GM12891 (cell line): ENCODE results near the gene GPR18.
"Not testable (repeated sequence)": the region's sequence is repeated elsewhere in the genome, so short reads cannot be mapped to it uniquely, and the experiment has no call there.

Experiments
- DNase-seq: peaks from one replicate; pipeline ENCODE4 v3.0.0; 2011; ENCODE audit warnings: low spot score; ENCODE audit not compliant: insufficient read length
- FAIRE-seq: peaks from 2 replicates; lab custom pipeline; 2011; peaks lifted over from hg19 to GRCh38; lab: Jason Lieb, UNC
- PAX5 ChIP-seq: IDR thresholded peaks from 2 replicates; pipeline ENCODE4 v1.6.1; 2011; ENCODE audit warnings: low read length, moderate library complexity, mild to moderate bottlenecking; ENCODE audit not compliant: insufficient read depth, severe bottlenecking
- POLR2A ChIP-seq: IDR thresholded peaks from 2 replicates; pipeline ENCODE4 v1.6.1; 2011; ENCODE audit warnings: low read depth, low read length, control low read depth
- POLR2AphosphoS5 ChIP-seq: IDR thresholded peaks from 2 replicates; pipeline ENCODE4 v1.6.1; 2011; ENCODE audit warnings: low read depth, low read length, control low read depth
- POU2F2 ChIP-seq: IDR thresholded peaks from 2 replicates; pipeline ENCODE4 v1.6.1; 2011; ENCODE audit warnings: low read depth, mild to moderate bottlenecking, control low read depth, low read length, moderate library complexity
- SPI1 ChIP-seq: IDR thresholded peaks from 2 replicates; pipeline ENCODE4 v1.6.1; 2011; ENCODE audit warnings: low read depth, low read length, control low read depth
- TAF1 ChIP-seq: IDR thresholded peaks from 2 replicates; pipeline ENCODE4 v1.6.1; 2011; ENCODE audit warnings: low read depth, low read length, control low read depth

GPR18 gene

GRCh38 chr13:99258946-99259345, 767 bp upstream of the GPR18 start:
- DNase-seq (no peak), FAIRE-seq (peak; percentile 51)
- TF ChIP-seq SPI1 (peak; percentile 99), POU2F2 (peak; percentile 75), TAF1 (no peak), POLR2A (no peak), PAX5 (no peak), POLR2AphosphoS5 (no peak)

GRCh38 chr13:99257291-99257690, 888 bp downstream of the GPR18 start:
- DNase-seq (no peak), FAIRE-seq (no peak)
- TF ChIP-seq SPI1, result no peak
- no peak for TF ChIP-seq POU2F2
- no peak for TF ChIP-seq PAX5
- TF ChIP-seq TAF1, result no peak
- no peak for TF ChIP-seq POLR2A
- TF ChIP-seq POLR2AphosphoS5, result no peak

GRCh38 chr13:99256709-99257108, 1.5 kb downstream of the GPR18 start:
- no peak for TF ChIP-seq POLR2A
- no peak for TF ChIP-seq PAX5
- no peak for TF ChIP-seq POU2F2
- FAIRE-seq, result no peak
- DNase-seq, result no peak

GRCh38 chr13:99256283-99256682, 1.9 kb downstream of the GPR18 start:
- no peak for DNase-seq
- TF ChIP-seq SPI1, result peak; percentile 76
- TF ChIP-seq POLR2AphosphoS5, result no peak
- no peak for TF ChIP-seq POU2F2
- peak; percentile 50 for FAIRE-seq

GRCh38 chr13:99255271-99255670, 2.9 kb downstream of the GPR18 start:
- no peak for TF ChIP-seq POU2F2
- TF ChIP-seq POLR2AphosphoS5, result no peak
- TF ChIP-seq TAF1, result no peak
- no peak for TF ChIP-seq POLR2A
- TF ChIP-seq PAX5, result no peak
- no peak for TF ChIP-seq SPI1
- DNase-seq, result no peak
- FAIRE-seq, result peak; percentile 54

GRCh38 chr13:99254830-99255229, 3.3 kb downstream of the GPR18 start:
- FAIRE-seq, result peak; percentile 80
- DNase-seq, result no peak

GRCh38 chr13:99251921-99252320, 6.3 kb downstream of the GPR18 start:
- FAIRE-seq, result no peak
- TF ChIP-seq TAF1 (no peak), SPI1 (no peak), POLR2A (no peak), PAX5 (no peak), POU2F2 (no peak), POLR2AphosphoS5 (no peak)
- no peak for DNase-seq

More at GRCh38 chr13:99254830-99255229, 3.3 kb downstream of the GPR18 start:
- no peak for TF ChIP-seq SPI1
- no peak for TF ChIP-seq TAF1
- no peak for TF ChIP-seq PAX5
- TF ChIP-seq POLR2AphosphoS5, result no peak
- TF ChIP-seq POLR2A, result no peak
- TF ChIP-seq POU2F2, result no peak

GRCh38 chr13:99250982-99251825, 7.0 kb downstream of the GPR18 start:
- TF ChIP-seq SPI1 (no peak), POU2F2 (no peak), POLR2A (no peak), TAF1 (no peak), POLR2AphosphoS5 (no peak), PAX5 (no peak)
- FAIRE-seq (no peak), DNase-seq (no peak)

GRCh38 chr13:99249606-99250005, 8.6 kb downstream of the GPR18 start:
- FAIRE-seq, DNase-seq: not testable (repeated sequence)

- peak; percentile 13 for FAIRE-seq
- not testable (repeated sequence) for DNase-seq
Observed at GRCh38 chr13:99249178-99249577, 9.0 kb downstream of the GPR18 start.

GRCh38 chr13:99246100-99246499, 12.1 kb downstream of the GPR18 start:
- DNase-seq (no peak), FAIRE-seq (peak; percentile 43)
- TF ChIP-seq POLR2A, result no peak
- TF ChIP-seq TAF1, result no peak
- TF ChIP-seq PAX5, result no peak
- TF ChIP-seq POU2F2, result no peak
- TF ChIP-seq POLR2AphosphoS5, result no peak
